ENCODE measurements around the gene CYTH2.

Gene CYTH2

DNA sequence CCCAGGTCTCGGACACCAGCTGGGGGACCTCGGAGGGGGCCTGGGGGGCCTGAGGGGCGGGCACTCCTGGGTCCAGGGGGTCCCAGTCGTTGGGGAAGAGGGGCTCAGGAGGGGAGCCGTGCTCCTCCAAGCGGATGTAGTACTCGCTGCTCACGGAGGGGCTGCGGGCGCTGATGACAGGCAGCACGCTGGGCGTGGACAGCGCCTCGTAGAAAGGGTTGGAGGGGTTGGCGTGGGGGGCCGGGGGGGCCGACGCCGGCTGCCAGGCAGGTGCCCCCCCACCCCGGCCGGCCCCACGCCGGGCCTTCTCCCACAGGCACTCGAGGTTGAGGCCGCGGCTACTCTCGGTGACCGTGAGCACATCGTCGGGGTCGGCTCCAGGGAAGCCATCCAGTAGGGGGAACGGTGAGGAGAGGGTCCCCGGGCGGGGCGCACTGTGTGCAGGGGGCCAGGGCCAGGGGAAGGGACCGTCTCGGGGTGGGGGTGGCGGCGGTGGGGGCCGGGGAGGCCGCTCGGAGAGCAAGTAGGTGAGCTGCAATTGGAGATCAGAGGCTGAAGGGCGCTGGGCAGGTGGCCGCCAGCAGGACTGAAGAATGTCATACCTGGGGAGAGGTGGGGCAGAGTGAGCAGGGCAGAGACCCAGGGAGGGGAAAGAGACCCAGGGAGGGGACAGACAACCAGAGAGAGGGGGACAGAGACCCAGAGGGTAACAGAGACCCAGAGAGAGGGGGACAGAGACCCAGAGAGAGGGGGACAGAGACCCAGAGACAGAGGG, 30.3 kb downstream of the CYTH2 start:
- no peak for DNase-seq
- H3K4me1 Mint-ChIP-seq, result peaks cover 54% of the 10 kb centered on the region
- H3K9me3 Mint-ChIP-seq, result no peaks in the 10 kb centered on the region
- no peaks in the 10 kb centered on the region for H3K36me3 Mint-ChIP-seq (ENCODE audit: low read depth)
- TF ChIP-seq, protein P1, sequence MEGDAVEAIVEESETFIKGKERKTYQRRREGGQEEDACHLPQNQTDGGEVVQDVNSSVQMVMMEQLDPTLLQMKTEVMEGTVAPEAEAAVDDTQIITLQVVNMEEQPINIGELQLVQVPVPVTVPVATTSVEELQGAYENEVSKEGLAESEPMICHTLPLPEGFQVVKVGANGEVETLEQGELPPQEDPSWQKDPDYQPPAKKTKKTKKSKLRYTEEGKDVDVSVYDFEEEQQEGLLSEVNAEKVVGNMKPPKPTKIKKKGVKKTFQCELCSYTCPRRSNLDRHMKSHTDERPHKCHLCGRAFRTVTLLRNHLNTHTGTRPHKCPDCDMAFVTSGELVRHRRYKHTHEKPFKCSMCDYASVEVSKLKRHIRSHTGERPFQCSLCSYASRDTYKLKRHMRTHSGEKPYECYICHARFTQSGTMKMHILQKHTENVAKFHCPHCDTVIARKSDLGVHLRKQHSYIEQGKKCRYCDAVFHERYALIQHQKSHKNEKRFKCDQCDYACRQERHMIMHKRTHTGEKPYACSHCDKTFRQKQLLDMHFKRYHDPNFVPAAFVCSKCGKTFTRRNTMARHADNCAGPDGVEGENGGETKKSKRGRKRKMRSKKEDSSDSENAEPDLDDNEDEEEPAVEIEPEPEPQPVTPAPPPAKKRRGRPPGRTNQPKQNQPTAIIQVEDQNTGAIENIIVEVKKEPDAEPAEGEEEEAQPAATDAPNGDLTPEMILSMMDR (IDR thresholded peaks at IDR 0.05), result no peak
- H3K4me3 Mint-ChIP-seq, result peak overlapping the region; percentile 38
- H3K27me3 Mint-ChIP-seq (ENCODE audit: low read depth, poor library complexity), result peaks cover 22% of the 10 kb centered on the region
- H3K27ac Mint-ChIP-seq, result no peak overlapping the region

DNA sequence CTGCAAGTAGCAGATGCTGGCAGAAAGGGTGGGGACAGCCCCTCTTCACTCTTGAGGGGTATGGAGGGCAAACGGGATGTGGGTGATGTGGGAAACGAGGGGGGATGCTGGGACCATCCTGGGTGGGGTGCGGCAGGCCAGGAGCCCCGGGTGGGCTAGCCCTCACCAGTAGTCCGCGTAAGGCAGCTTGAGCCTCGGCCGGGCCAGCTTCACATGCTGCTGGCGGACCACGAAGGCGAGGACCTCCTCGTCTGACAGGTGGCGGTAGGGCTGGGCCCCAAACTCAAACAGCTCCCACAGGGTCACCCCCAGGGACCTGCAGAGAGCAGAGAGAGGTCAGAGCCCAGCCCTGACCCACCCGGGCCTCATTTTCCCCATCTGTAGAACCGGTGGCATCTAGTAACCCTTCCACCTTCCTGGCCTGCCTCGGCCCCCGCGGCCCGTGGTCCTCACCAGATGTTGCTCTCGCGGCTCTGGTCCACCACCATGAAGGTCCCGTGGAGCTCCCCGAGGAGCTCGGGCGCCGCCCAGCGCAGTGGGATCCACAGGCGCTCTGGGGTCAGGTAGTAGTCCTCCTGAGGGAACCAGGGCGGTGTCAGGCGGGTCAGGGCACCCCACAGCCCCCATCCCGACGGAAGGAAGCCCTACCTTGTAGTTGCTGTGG, 31.8 kb downstream of the CYTH2 start:
- DNase-seq, result no peak

DNA sequence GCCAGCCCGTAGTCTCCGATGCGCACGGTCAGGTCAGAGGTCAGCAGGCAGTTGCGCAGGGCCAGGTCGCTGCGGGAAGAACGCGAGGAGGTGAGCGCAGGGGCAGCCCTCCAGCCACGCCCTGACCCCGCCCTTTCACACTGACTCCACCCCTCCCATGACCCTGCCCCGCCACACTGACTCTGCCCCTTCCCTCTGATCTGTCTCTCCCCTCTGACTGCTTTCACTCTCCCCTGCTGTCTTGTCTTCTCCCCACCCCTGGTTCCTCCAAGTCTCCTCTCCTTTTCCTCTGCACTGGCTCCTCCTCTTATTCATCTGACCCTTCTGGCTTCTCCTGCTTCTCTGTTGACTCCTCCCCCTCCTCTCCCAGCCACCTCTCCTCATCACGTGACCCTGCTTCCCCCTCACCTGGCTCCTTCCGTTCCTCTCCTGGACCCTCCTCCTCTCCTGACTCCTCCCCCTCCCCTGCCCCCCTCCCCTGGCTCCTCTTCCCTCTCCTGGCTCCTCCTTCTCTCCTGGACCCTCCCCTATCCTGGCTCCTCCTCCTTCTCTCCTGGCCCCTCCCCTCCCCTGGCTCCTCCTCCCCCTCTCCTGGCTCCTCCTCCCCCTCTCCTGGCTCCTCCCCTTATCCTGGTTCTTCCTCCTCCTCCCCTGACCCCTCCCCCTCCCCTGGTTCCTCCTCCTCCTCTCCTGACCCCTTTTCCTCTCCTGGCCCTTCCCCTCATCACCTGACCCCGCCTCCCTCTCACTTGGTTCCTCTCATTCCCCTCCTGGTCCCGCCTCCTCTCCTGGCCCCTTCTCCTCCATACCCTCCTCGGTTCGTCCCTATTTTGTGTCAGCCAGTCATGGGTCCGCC, 32.6 kb downstream of the CYTH2 start:
- TF ChIP-seq, protein P1 (IDR thresholded peaks at IDR 0.05), result no peak
- Mint-ChIP-seq H3K9me3 (no peaks in the 10 kb centered on the region), H3K4me3 (peak overlapping the region; percentile 78), H3K36me3 (ENCODE audit: low read depth) (no peaks in the 10 kb centered on the region), H3K27me3 (ENCODE audit: low read depth, poor library complexity) (peaks cover 11% of the 10 kb centered on the region), H3K27ac (peak overlapping the region; percentile 7), H3K4me1 (peaks cover 41% of the 10 kb centered on the region)
- DNase-seq, result peak; percentile 96

More for the DNA sequence above, 31.8 kb downstream of the CYTH2 start:
- no peaks in the 10 kb centered on the region for H3K36me3 Mint-ChIP-seq (ENCODE audit: low read depth)
- H3K27me3 Mint-ChIP-seq (ENCODE audit: low read depth, poor library complexity), result peaks cover 11% of the 10 kb centered on the region
- peaks cover 42% of the 10 kb centered on the region for H3K4me1 Mint-ChIP-seq
- peak overlapping the region; percentile 7 for H3K27ac Mint-ChIP-seq
- H3K4me3 Mint-ChIP-seq, result peak overlapping the region; percentile 78
- TF ChIP-seq, protein P1 (IDR thresholded peaks at IDR 0.05), result no peak
- H3K9me3 Mint-ChIP-seq, result no peaks in the 10 kb centered on the region

DNA sequence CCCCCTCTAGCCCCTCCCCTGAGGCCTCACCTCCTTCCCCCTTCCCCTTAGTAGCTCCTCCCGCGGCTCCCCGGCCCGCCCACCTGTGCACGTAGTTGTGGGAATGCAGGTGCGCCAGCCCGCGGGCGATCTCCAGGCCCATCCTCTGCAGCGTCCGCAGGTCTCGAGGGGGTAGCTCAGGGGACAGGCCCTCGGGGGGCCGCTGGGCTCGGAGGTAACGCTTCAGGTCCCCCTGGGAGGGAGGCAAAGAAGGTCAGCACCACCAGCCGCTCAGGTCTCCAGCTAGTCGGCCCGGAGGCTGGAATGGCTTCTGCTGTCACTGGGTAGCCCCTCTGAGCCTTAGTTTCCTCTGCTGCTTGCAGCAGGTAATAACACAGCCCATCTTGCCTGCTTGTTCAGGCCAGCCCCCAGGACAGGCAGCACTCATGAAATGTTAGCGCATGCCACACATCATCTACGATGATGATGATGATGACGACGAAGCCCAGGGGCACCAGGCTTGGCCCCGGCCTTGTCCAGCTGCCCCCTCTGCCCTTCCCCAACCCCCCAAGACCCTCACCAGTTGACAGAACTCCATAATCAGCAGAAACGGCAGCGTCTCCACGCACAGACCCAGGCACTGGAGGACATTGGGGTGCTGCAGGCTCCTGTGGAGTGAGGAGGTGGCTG, 33.3 kb downstream of the CYTH2 start:
- Mint-ChIP-seq H3K4me1 (peaks cover 35% of the 10 kb centered on the region), H3K36me3 (ENCODE audit: low read depth) (no peaks in the 10 kb centered on the region), H3K27me3 (ENCODE audit: low read depth, poor library complexity) (peaks cover 14% of the 10 kb centered on the region), H3K27ac (no peak overlapping the region), H3K4me3 (peak overlapping the region; percentile 78), H3K9me3 (no peaks in the 10 kb centered on the region)
- TF ChIP-seq, protein P1 (IDR thresholded peaks at IDR 0.05), result no peak
- no peak for DNase-seq

DNA sequence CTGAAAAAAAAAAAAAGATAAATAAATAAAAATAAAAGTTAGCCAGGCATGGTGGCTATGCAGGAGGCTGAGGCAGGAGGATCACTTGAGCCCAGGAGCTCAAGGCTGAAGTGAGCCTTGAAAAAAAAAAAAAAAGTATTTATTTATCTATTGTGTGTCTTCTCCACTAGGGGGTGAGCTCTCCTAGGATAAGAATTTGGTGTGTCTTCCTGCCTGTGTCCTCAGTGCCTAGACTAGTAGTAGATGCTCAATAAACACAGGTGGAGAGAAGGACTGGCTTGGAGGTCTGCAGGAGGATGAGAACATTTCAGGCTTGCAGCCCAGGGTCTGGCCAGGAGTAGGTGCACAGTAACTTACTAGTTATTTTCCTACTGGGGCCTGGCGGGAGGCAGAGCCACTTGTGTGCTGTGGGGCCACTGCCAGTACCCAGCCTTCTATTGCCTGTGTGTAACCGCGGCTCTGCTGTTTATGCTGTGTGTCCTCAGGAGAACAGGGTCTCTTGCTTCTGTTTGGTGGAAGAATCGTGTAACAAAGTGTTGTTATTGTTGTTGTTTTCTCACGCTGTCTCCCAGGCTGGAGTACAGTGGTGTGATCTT, 37.1 kb downstream of the CYTH2 start:
- peaks cover 36% of the 10 kb centered on the region for H3K4me1 Mint-ChIP-seq
- TF ChIP-seq, protein P1 (IDR thresholded peaks at IDR 0.05), result peak; percentile 38
- H3K27ac Mint-ChIP-seq, result no peak overlapping the region
- no peak overlapping the region for H3K4me3 Mint-ChIP-seq
- H3K27me3 Mint-ChIP-seq (ENCODE audit: low read depth, poor library complexity), result peaks cover 45% of the 10 kb centered on the region
- DNase-seq, result no peak
- H3K9me3 Mint-ChIP-seq, result no peaks in the 10 kb centered on the region
- no peaks in the 10 kb centered on the region for H3K36me3 Mint-ChIP-seq (ENCODE audit: low read depth)
